ENCODE measurements around the gene WNT7A.

DNA sequence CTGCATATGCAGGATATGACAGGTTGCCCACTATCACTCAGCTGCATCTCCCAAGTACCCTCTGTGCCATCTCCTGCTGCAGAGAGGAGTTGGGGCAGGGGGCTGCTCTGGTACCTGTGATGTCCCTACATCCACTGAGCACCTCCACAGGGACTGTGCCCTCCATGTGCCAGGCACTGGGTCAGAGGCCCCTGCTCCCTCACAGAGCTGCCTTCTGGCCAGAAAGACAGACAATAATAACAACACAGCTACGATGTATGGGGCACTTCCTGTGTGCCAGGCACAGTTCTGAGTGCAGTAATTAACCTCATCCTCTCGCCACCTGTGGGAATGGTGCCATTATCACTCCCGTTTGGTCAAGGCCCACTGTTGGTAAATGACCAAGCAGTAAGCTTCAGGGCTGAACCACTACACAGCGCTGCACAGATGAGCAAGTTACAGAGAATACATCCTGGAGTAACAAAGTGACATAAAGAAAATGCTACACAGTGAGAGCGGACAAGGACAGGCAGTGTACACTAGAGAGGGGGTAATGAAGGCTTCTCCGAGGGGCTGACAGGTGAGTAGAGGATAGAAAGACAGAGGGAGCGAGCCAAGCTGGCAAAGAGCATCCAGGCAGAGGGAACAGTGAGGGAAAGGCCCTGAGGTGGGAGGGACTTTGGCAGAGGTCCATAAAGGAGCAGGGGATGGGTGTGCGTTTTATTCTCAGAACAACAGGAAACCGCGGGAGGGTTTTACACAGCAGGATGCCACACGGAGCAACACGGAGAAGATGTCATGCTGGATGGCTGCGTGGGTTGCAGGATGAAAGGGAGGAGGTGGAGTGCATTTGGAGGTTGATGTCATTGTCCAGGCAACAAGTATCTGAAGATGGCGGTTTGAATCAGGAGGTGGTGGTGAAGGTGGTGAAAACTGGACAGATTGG lies 13.6 kb downstream of the WNT7A start:
- TF ChIP-seq EP300 (IDR thresholded peaks at IDR 0.05) (no peak), CTCF (IDR thresholded peaks at IDR 0.05) (no peak), POLR2AphosphoS5 (IDR thresholded peaks at IDR 0.05) (no peak), POLR2A (IDR thresholded peaks at IDR 0.05) (no peak)

Measured in upper lobe of left lung (tissue), 4 donors.